ELF-1 (cell line): ENCODE data around the gene DEPDC5.
"Not testable (repeated sequence)": the region's sequence is repeated elsewhere in the genome, so short reads cannot be mapped to it uniquely, and the experiment has no call there.

ENCODE experiments used
- DNase-seq: peaks from one replicate; pipeline ENCODE4 v3.0.0-alpha.2; 2016; ENCODE audit warnings: low read depth, low spot score

The DEPDC5 gene

GRCh38 chr22:31749636-31750364 is 4.0 kb upstream of the DEPDC5 start, which contains the start of gene PRR14L:
TSS of gene PRR14L (minus strand) at chr22:31750132. CDS start at chr22:31738860, 11,272 bp downstream.
- DNase-seq = peak; percentile 98

GRCh38 chr22:31750365-31751284 is 3.2 kb upstream of the DEPDC5 start:
- DNase-seq = no peak

- peak; percentile 6 for DNase-seq
Observed at GRCh38 chr22:31752096-31752847, 1.5 kb upstream of the DEPDC5 start.

- DNase-seq = peak; percentile 93
Observed at GRCh38 chr22:31753005-31753633, 700 bp upstream of the DEPDC5 start.

- DNase-seq = no peak
Observed at GRCh38 chr22:31754813-31755212, 994 bp downstream of the DEPDC5 start.

- DNase-seq = no peak
Observed at GRCh38 chr22:31757265-31757664, 3.4 kb downstream of the DEPDC5 start.

- not testable (repeated sequence) for DNase-seq
Observed at GRCh38 chr22:31758860-31759259, 5.0 kb downstream of the DEPDC5 start.

- no peak for DNase-seq
Observed at GRCh38 chr22:31764785-31765184, 11.0 kb downstream of the DEPDC5 start.

GRCh38 chr22:31768422-31769059 is 14.7 kb downstream of the DEPDC5 start:
- DNase-seq = no peak

GRCh38 chr22:31773416-31773815 is 19.6 kb downstream of the DEPDC5 start:
- no peak for DNase-seq

GRCh38 chr22:31776231-31776630 is 22.4 kb downstream of the DEPDC5 start:
- no peak for DNase-seq

GRCh38 chr22:31789803-31790202 is 36.0 kb downstream of the DEPDC5 start:
- DNase-seq = no peak

- DNase-seq = no peak
Observed at GRCh38 chr22:31790240-31790639, 36.4 kb downstream of the DEPDC5 start.

- DNase-seq = not testable (repeated sequence)
Observed at GRCh38 chr22:31799358-31799757, 45.5 kb downstream of the DEPDC5 start.

- DNase-seq = peak; percentile 24
Observed at GRCh38 chr22:31800065-31800464, 46.2 kb downstream of the DEPDC5 start.

- not testable (repeated sequence) for DNase-seq
Observed at GRCh38 chr22:31800861-31801260, 47.0 kb downstream of the DEPDC5 start.

- DNase-seq = no peak
Observed at GRCh38 chr22:31802575-31802974, 48.8 kb downstream of the DEPDC5 start.

GRCh38 chr22:31806751-31807150 is 52.9 kb downstream of the DEPDC5 start:
- DNase-seq = no peak

- DNase-seq = no peak
Observed at GRCh38 chr22:31812977-31813605, 59.3 kb downstream of the DEPDC5 start.

GRCh38 chr22:31813898-31814297 is 60.1 kb downstream of the DEPDC5 start:
- DNase-seq = not testable (repeated sequence)
